Fibroblast of gingiva (primary cell): ENCODE measurements around the gene RGS7BP.
"Not testable (repeated sequence)": the region's sequence is repeated elsewhere in the genome, so short reads cannot be mapped to it uniquely, and the experiment has no call there.

Source experiments
- DNase-seq: peaks from one replicate; pipeline ENCODE4 v3.0.0-alpha.2; 2011; ENCODE audit warnings: low read depth

RGS7BP gene

GRCh38 chr5:64558641-64559040 lies 52.8 kb downstream of the RGS7BP start:
- DNase-seq, result not testable (repeated sequence)

- no peak for DNase-seq
Observed at GRCh38 chr5:64566310-64566916, 60.6 kb downstream of the RGS7BP start.

- DNase-seq, result no peak
Observed at GRCh38 chr5:64569858-64570257, 64.0 kb downstream of the RGS7BP start.

GRCh38 chr5:64570395-64570996 lies 64.7 kb downstream of the RGS7BP start:
- no peak for DNase-seq

- DNase-seq, result no peak
Observed at GRCh38 chr5:64575561-64575960, 69.7 kb downstream of the RGS7BP start.

GRCh38 chr5:64576250-64576649 lies 70.4 kb downstream of the RGS7BP start:
- DNase-seq, result no peak

GRCh38 chr5:64585646-64586045 lies 79.8 kb downstream of the RGS7BP start:
- DNase-seq, result no peak

GRCh38 chr5:64587370-64587769 lies 81.6 kb downstream of the RGS7BP start:
- DNase-seq, result no peak

- DNase-seq, result no peak
Observed at GRCh38 chr5:64592730-64593341, 87.0 kb downstream of the RGS7BP start.

GRCh38 chr5:64594025-64594424 lies 88.2 kb downstream of the RGS7BP start:
- DNase-seq, result no peak

GRCh38 chr5:64594601-64595000 lies 88.8 kb downstream of the RGS7BP start:
- DNase-seq, result no peak

GRCh38 chr5:64595031-64595855 lies 89.4 kb downstream of the RGS7BP start:
- DNase-seq, result peak; percentile 2

- no peak for DNase-seq
Observed at GRCh38 chr5:64599226-64599625, 93.4 kb downstream of the RGS7BP start.

GRCh38 chr5:64603676-64604075 lies 97.9 kb downstream of the RGS7BP start:
- DNase-seq, result no peak

- no peak for DNase-seq
Observed at GRCh38 chr5:64606926-64607325, 101.1 kb downstream of the RGS7BP start.

GRCh38 chr5:64612344-64612961 lies 106.6 kb downstream of the RGS7BP start:
- peak; percentile 55 for DNase-seq

GRCh38 chr5:64615895-64616294 lies 110.1 kb downstream of the RGS7BP start:
- no peak for DNase-seq

- DNase-seq, result no peak
Observed at GRCh38 chr5:64619609-64620008, 113.8 kb downstream of the RGS7BP start.

GRCh38 chr5:64622991-64623390 lies 117.2 kb downstream of the RGS7BP start:
- no peak for DNase-seq

GRCh38 chr5:64625678-64626077 lies 119.9 kb downstream of the RGS7BP start:
- peak; percentile 41 for DNase-seq

GRCh38 chr5:64628901-64629300 lies 123.1 kb downstream of the RGS7BP start:
- no peak for DNase-seq

- DNase-seq, result no peak
Observed at GRCh38 chr5:64629841-64630240, 124.0 kb downstream of the RGS7BP start.
